T-helper 1 cell treated with Interleukin-12 subunit alpha and Interleukin-12 subunit beta and Interleukin-4 antibody, amounts not matched to agents 30 μg/mL and 1 μg/mL, for 36 hours (primary cell): ENCODE measurements around the gene SECISBP2.
A peak's percentile ranks its signal among the peaks of the same experiment; 100 is the strongest.
"Not testable (repeated sequence)": the region's sequence is repeated elsewhere in the genome, so short reads cannot be mapped to it uniquely, and the experiment has no call there.

ENCODE experiments used
- H3K27ac Mint-ChIP-seq: one replicate; pipeline ENCODE4 v1.8.0; 2021; ENCODE audit warnings: mild to moderate bottlenecking, mixed read lengths
- H3K27me3 Mint-ChIP-seq: one replicate; pipeline ENCODE4 v1.8.0; 2021; ENCODE audit warnings: low read depth, mixed read lengths
- H3K36me3 Mint-ChIP-seq: one replicate; pipeline ENCODE4 v1.8.0; 2021; ENCODE audit warnings: low read depth, mixed read lengths
- H3K4me1 Mint-ChIP-seq: one replicate; pipeline ENCODE4 v1.8.0; 2021; ENCODE audit warnings: low read depth, mixed read lengths
- H3K4me3 Mint-ChIP-seq: one replicate; pipeline ENCODE4 v1.8.0; 2021; ENCODE audit warnings: mild to moderate bottlenecking, moderate library complexity, mixed read lengths
- H3K9me3 Mint-ChIP-seq: one replicate; pipeline ENCODE4 v1.8.0; 2021; ENCODE audit warnings: mixed read lengths

The SECISBP2 gene, protein sequence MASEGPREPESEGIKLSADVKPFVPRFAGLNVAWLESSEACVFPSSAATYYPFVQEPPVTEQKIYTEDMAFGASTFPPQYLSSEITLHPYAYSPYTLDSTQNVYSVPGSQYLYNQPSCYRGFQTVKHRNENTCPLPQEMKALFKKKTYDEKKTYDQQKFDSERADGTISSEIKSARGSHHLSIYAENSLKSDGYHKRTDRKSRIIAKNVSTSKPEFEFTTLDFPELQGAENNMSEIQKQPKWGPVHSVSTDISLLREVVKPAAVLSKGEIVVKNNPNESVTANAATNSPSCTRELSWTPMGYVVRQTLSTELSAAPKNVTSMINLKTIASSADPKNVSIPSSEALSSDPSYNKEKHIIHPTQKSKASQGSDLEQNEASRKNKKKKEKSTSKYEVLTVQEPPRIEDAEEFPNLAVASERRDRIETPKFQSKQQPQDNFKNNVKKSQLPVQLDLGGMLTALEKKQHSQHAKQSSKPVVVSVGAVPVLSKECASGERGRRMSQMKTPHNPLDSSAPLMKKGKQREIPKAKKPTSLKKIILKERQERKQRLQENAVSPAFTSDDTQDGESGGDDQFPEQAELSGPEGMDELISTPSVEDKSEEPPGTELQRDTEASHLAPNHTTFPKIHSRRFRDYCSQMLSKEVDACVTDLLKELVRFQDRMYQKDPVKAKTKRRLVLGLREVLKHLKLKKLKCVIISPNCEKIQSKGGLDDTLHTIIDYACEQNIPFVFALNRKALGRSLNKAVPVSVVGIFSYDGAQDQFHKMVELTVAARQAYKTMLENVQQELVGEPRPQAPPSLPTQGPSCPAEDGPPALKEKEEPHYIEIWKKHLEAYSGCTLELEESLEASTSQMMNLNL

DNA sequence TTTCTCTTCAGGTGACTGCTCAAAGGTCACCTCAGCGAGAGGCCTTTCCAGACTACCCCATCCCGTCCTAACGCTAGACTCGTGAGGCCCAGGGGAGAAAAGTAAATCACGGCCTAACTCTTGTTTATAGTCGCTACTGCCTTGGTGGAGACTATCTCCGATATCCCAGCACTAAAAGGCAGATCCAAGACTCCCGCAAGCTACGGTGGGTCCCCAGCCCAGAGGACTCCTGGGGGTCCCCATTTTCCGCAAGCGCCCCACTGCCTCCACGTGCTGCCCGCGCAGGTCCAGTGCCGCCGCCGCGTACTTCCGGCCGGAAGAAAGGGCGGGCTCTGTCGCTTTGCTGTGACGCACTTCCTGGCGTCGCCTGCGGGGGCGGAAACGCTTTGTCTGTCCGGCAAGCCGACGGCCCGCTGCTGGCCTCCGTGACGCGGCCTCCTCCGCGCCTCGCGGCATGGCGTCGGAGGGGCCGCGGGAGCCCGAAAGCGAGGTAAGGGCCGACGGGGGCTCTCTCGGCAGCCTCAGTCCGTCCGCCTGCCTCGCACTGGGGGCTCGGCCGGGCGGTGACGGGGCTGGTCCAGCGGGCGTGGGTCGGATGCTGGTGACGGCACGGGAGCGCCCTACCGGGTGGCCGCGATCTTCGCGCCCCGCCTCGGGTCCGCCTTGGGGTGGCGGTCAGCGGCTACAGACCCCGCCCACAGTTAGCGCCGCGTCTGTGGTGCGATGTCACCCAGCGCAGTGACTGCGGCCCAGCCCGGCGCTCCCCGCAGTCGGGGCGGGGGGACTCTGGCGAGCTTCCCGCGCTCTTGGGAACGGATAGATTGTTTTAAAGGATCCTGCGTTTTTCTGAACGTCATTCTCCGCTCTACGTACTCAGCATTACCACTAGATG, at the start of gene SECISBP2:
SECISBP2 (plus strand) TSS at position 378 of the 892 bp plus-strand sequence; CDS start at position 455, 77 bp downstream.
- Mint-ChIP-seq H3K9me3 (no peaks in the 10 kb centered on the region), H3K27me3 (no peaks in the 10 kb centered on the region), H3K36me3 (peaks cover 49% of the 10 kb centered on the region), H3K4me3 (peak within 1 kb of the TSS; percentile 87), H3K4me1 (peaks cover 68% of the 10 kb centered on the region), H3K27ac (peak within 1 kb of the TSS; percentile 96)

DNA sequence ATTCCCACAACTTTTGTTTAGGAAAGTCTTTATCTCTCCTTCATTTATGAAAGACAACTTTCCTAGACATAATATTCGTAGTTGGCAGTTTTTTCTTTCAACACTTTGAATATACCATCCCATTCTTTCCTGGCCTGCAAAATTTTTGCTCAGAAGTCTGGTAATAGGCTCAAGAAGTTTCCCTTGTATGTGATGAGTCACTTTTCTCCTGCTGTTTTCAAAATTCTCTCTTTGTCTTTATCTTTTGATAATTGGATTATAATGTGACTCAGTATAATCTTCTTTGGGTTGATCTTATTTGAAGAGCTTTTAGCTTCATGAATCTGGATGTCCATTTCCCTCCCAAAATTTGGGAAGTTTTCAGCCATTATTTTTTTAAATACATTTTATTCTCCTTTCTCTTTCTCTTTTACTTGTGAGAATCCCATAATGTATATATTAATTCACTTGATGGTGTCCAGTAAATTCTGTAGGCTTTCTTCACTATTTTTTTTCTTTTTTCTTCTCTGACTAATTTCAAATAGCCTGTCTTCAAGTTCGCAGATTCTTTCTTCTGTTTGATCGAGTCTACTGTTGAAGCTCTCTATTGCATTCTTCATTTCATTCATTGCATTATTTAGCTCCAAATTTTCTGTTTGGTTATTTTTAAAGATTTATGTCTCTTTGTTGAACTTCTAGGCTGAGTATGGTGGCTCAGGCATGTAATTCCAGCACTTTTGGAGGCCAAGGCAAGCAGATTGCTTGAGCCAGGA, 44.6 kb upstream of the SECISBP2 start:
- H3K4me3 Mint-ChIP-seq: no peak overlapping the region
- peaks cover 28% of the 10 kb centered on the region for H3K27me3 Mint-ChIP-seq
- H3K4me1 Mint-ChIP-seq: peaks cover 11% of the 10 kb centered on the region
- peaks cover 45% of the 10 kb centered on the region for H3K9me3 Mint-ChIP-seq
- H3K36me3 Mint-ChIP-seq: peaks cover 8% of the 10 kb centered on the region
- H3K27ac Mint-ChIP-seq: no peak overlapping the region

DNA sequence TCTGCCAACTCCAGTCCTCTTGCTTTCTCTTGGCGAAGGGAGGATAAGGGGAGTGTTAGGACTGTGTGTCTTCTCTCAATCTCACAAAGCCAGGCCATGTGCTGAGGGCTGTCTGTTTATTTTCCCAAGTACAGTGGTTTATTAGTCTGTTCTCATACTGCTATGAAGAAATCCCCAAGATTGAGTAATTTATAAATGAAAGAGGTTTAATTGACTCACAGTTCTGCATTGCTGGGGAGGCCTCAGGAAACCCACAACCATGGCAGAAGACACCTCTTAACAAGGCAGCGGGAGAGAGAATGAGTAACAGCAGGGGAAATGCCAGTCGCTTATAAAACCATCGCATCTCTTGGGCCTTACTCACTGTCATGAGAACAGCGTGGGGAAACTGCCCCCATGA, 43.5 kb upstream of the SECISBP2 start:
- peaks cover 8% of the 10 kb centered on the region for H3K36me3 Mint-ChIP-seq

DNA sequence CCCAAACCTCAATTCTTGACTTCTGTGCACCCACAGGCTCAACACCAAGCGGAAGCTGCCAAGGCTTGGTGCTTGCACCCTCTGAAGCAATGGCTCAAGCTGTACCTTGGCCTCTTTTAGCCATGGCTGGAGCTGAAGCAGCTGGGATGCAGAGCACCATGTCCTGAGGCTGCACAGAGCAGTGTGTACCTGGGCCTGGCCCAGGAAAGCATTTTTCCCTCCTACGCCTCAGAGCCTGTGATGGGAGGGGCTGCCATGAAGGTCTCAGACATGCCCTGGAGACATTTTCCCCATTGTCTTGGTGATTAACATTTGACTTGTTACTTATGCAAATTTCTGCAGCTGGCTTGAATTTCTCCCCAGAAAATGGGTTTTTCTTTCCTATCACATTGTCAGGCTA, 42.3 kb upstream of the SECISBP2 start:
- H3K36me3 Mint-ChIP-seq, H3K27ac Mint-ChIP-seq, H3K4me3 Mint-ChIP-seq: not testable (repeated sequence)
- peaks cover 45% of the 10 kb centered on the region for H3K9me3 Mint-ChIP-seq
- H3K4me1 Mint-ChIP-seq: peaks cover 14% of the 10 kb centered on the region
- peaks cover 15% of the 10 kb centered on the region for H3K27me3 Mint-ChIP-seq

More for the DNA sequence above, 43.5 kb upstream of the SECISBP2 start:
- Mint-ChIP-seq H3K9me3 (peaks cover 45% of the 10 kb centered on the region), H3K4me3 (no peak overlapping the region), H3K4me1 (peaks cover 14% of the 10 kb centered on the region), H3K27me3 (peaks cover 27% of the 10 kb centered on the region), H3K27ac (no peak overlapping the region)

DNA sequence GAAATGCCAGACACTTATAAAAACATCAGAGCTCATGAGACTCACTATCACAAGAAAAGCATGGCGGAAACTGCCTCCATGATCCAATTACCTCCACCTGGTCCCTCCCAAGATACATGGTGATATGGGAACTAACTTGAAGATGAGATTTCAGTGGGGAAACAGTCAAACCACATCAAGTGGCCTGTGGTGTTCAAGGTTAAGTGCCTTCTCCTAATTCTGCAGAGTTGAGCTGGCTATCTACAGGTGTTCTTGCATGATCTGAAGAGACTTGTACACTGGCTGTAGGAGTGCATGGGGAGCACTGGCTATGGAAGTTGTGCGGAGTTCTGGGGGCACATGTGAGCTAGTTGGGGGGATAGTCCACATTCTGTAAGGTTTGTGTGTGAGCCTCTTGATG, 41.3 kb upstream of the SECISBP2 start:
- H3K4me1 Mint-ChIP-seq: peaks cover 14% of the 10 kb centered on the region
- H3K27ac Mint-ChIP-seq: no peak overlapping the region
- peaks cover 10% of the 10 kb centered on the region for H3K27me3 Mint-ChIP-seq
- peaks cover 40% of the 10 kb centered on the region for H3K9me3 Mint-ChIP-seq
- H3K4me3 Mint-ChIP-seq: no peak overlapping the region
- H3K36me3 Mint-ChIP-seq: peaks cover 7% of the 10 kb centered on the region

DNA sequence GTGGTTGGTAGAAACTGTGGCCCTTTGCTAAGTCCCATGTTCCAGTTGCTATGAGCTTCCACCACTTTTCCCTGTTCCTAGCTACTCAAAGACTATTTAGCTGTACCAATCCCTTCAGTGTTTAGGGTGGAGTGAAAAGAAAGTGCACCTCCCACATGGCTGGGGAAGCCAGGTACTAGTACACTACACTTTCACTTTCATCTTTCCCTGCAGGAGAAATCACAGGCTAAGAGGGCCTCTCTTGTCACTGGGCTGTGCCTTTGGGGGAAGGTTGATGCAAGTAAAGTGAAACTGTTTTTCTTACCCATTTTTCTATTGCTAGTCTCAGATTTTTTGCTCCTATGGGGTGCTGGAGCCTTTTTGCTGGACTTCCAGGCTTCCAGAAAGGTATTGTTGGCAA, 40.8 kb upstream of the SECISBP2 start:
- Mint-ChIP-seq H3K4me1 (peaks cover 14% of the 10 kb centered on the region), H3K27ac (no peak overlapping the region), H3K4me3 (no peak overlapping the region), H3K9me3 (peaks cover 39% of the 10 kb centered on the region), H3K36me3 (peaks cover 7% of the 10 kb centered on the region), H3K27me3 (peaks cover 11% of the 10 kb centered on the region)

DNA sequence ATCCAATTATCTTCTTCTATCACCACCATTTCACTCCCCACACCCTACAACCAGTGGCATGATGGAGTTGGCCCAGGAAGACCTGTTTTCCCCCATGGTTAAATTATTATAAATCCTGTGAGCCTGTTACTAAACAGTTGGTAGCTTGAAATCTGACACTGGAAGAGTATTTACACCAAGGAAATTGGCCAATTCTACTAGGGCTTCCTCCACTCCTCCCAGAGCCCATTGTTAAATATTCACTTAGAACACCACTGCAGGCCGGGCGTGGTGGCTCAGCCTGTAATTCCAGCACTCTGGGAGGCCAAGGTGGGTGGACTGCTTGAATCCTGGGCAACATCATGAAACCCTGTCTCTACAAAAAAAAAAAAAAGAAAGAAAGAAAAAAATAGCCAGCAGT, 39.7 kb upstream of the SECISBP2 start:
- Mint-ChIP-seq H3K4me1 (peaks cover 14% of the 10 kb centered on the region), H3K4me3 (no peak overlapping the region), H3K9me3 (peaks cover 28% of the 10 kb centered on the region), H3K36me3 (peaks cover 7% of the 10 kb centered on the region), H3K27me3 (peaks cover 11% of the 10 kb centered on the region), H3K27ac (no peak overlapping the region)

DNA sequence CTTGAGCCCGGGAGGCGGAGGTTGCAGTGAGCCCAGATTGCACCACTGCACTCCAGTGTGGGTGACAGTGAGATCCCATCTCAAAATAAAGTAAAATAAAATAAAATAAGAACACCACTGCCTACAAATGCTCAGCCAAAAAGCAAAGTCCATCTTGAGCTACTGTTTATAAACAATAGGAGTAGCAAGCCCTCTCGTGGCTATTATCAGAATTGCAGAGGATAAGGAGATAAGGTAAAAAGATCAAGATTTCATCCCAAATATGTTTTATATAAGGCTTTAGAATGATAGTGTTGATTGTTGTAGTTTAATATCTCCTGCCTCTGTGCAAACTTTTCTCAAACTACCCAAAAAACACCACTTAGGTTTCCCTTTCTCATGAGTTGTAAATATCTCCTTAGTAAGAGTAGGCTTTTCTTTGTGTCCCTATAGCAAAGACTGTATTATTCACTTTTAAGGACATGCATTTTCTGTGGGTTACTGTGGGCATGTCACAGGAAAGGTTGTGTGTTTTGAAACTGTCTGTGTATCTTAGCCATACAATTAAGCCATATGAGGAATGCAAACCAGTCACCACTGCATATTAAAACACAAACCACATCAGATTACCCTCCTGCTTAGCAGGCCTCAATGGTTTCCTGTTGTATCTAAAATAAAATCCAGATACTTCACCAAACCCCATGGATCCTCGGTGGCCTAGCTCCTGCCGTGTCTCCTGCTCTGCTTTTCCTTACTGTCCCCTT, 39.1 kb upstream of the SECISBP2 start:
- peaks cover 22% of the 10 kb centered on the region for H3K9me3 Mint-ChIP-seq
- H3K4me3 Mint-ChIP-seq: no peak overlapping the region
- H3K27me3 Mint-ChIP-seq: peaks cover 11% of the 10 kb centered on the region
- H3K4me1 Mint-ChIP-seq: peaks cover 14% of the 10 kb centered on the region
- no peak overlapping the region for H3K27ac Mint-ChIP-seq
- peaks cover 5% of the 10 kb centered on the region for H3K36me3 Mint-ChIP-seq

DNA sequence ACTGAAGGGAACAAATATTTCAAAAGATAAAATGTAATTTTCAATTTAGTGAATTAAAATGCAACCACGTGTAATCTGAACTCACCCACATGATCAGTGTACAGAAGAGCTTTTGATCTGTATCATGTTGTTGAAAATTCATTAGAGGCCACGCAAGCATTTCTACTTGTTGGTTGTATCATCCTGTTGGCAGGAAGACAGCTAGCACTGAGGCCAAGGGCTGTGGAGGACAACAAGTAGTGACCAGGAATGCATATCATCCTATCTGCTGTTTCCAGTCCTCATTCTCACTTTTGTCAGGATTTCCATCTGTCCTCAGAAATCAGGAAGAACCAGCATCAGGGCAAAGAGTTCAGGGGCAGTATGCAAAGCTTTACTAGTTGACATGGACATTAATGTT, 37.2 kb upstream of the SECISBP2 start:
- no peak overlapping the region for H3K27ac Mint-ChIP-seq

DNA sequence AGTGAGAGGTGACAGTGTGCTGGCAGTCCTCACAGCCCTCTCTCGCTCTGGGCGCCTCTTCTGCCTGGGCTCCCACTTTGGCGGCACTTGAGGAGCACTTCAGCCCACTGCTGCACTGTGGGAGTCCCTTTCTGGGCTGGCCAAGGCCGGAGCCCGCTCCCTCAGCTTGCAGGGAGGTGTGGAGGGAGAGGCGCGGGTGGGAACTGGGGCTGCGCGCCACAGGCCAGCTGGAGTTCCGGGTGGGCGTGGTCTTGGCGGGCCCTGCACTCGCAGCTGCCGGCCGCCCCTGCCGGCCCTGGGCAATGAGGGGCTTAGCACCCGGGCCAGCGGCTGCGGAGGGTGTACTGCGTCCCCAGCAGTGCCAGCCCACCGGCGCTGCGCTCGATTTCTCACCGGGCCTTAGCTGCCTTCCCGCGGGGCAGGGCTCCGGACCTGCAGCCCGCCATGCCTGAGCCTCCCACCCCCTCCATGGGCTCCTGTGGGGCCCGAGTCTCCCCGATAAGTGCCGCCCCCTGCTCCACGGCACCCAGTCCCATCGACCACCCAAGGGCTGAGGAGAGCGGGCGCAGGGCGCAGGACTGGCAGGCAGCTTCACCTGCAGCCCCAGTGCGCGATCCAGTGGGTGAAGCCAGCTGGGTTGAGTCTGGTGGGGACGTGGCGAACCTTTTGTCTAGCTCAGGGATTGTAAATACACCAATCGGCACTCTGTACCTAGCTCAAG, 35.9 kb upstream of the SECISBP2 start:
- H3K9me3 Mint-ChIP-seq, H3K27me3 Mint-ChIP-seq, H3K27ac Mint-ChIP-seq, H3K36me3 Mint-ChIP-seq, H3K4me3 Mint-ChIP-seq, H3K4me1 Mint-ChIP-seq: not testable (repeated sequence)

More for the DNA sequence above, 37.2 kb upstream of the SECISBP2 start:
- Mint-ChIP-seq H3K9me3 (peaks cover 9% of the 10 kb centered on the region), H3K27me3 (peaks cover 11% of the 10 kb centered on the region), H3K4me3 (no peak overlapping the region), H3K36me3 (peaks cover 1% of the 10 kb centered on the region), H3K4me1 (peaks cover 14% of the 10 kb centered on the region)

DNA sequence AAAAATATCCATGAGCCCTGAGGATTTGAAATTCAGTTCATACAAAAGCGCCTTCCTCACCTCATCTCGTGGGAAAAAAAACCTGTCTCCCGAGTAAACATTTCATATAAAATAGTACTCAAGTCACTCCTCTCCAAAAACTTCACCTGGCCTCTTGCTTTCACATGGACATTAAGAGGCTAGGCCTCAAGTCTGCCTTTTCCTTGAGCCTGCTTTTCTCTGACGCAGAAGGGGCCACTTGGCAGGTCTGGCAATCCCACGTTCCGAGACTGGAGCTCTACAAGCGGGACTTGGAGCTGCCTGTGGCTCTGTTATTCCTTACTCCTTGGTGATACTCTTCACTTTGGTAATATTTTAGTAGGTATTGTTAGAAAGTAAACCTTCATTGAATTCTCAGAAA, 34.2 kb upstream of the SECISBP2 start:
- Mint-ChIP-seq H3K36me3 (no peaks in the 10 kb centered on the region), H3K9me3 (no peaks in the 10 kb centered on the region), H3K27ac (no peak overlapping the region), H3K4me1 (peaks cover 3% of the 10 kb centered on the region), H3K4me3 (no peak overlapping the region), H3K27me3 (peaks cover 9% of the 10 kb centered on the region)

DNA sequence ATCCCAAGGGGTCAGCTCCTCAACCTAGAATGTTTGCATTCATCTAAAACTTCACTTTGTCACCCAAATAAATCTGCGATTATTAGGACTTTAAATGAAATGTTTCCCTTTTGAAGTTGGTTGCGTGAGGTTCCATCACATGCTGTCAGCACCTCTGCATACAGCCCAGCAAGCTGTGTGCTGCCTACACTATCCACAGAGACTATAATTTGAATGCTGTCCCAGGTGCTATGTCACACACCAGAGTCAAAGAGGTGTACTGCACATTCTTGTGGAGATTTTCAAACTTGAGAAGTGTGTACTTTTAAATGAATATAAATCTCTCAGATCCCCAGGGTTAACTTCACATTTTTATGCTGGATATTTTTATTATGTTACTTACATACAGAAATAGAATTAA, 26.6 kb upstream of the SECISBP2 start:
- Mint-ChIP-seq H3K27me3 (peaks cover 30% of the 10 kb centered on the region), H3K4me3 (no peak overlapping the region), H3K9me3 (peaks cover 6% of the 10 kb centered on the region), H3K27ac (no peak overlapping the region), H3K36me3 (no peaks in the 10 kb centered on the region), H3K4me1 (no peaks in the 10 kb centered on the region)

DNA sequence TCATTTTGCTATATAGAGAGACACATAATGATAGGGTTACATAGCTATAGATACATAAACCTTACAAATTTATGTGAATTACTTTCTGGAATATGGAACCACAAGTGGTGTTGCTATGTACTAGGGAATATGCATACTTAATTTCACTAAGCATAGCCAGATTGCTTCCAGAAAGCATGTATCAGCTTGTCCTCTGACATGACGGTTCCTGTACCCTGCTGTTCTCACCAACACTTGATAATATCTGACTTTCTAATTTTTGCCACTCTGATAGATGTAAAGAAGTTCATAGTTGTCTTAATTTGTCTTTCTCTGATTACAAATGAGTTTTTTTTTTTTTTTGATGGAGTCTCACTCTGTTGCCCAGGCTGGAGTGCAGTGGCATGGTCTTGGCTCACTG, 25.3 kb upstream of the SECISBP2 start:
- Mint-ChIP-seq H3K27me3 (peaks cover 32% of the 10 kb centered on the region), H3K4me3 (no peak overlapping the region), H3K4me1 (no peaks in the 10 kb centered on the region), H3K36me3 (no peaks in the 10 kb centered on the region), H3K27ac (no peak overlapping the region), H3K9me3 (peaks cover 6% of the 10 kb centered on the region)
